NCI-H446 treated with DMSO at 0.1 percent for 48 hours (cell line): ENCODE results near the gene SUPT3H.
"Not testable (repeated sequence)": the region's sequence is repeated elsewhere in the genome, so short reads cannot be mapped to it uniquely, and the experiment has no call there.

Experiments used
- DNase-seq: peaks from one replicate; lab custom pipeline; 2025; lab: John Stamatoyannopoulos, UW

Gene SUPT3H

GRCh38 chr6:44896701-44897100 is 481.0 kb downstream of the SUPT3H start:
- no peak for DNase-seq

GRCh38 chr6:44892579-44892978 is 485.2 kb downstream of the SUPT3H start:
- no peak for DNase-seq

- not testable (repeated sequence) for DNase-seq
Measured at GRCh38 chr6:44879071-44879470, 498.7 kb downstream of the SUPT3H start.

GRCh38 chr6:44876638-44877037 is 501.1 kb downstream of the SUPT3H start:
- not testable (repeated sequence) for DNase-seq

GRCh38 chr6:44869321-44869897 is 508.3 kb downstream of the SUPT3H start:
- no peak for DNase-seq

GRCh38 chr6:44868910-44869309 is 508.8 kb downstream of the SUPT3H start:
- no peak for DNase-seq

- no peak for DNase-seq
Measured at GRCh38 chr6:44868335-44868668, 509.4 kb downstream of the SUPT3H start.

- DNase-seq = no peak
Measured at GRCh38 chr6:44867571-44868334, 510.0 kb downstream of the SUPT3H start.

- DNase-seq = not testable (repeated sequence)
Measured at GRCh38 chr6:44865184-44865583, 512.5 kb downstream of the SUPT3H start.

GRCh38 chr6:44859901-44860410 is 517.8 kb downstream of the SUPT3H start:
- no peak for DNase-seq

- DNase-seq = no peak
Measured at GRCh38 chr6:44858998-44859397, 518.7 kb downstream of the SUPT3H start.

GRCh38 chr6:44856479-44856878 is 521.3 kb downstream of the SUPT3H start:
- no peak for DNase-seq

GRCh38 chr6:44855562-44856411 is 521.9 kb downstream of the SUPT3H start:
- no peak for DNase-seq

- DNase-seq = no peak
Measured at GRCh38 chr6:44854712-44855443, 522.9 kb downstream of the SUPT3H start.

GRCh38 chr6:44851176-44851575 is 526.6 kb downstream of the SUPT3H start:
- no peak for DNase-seq

GRCh38 chr6:44850312-44850711 is 527.4 kb downstream of the SUPT3H start:
- no peak for DNase-seq

GRCh38 chr6:44849806-44850205 is 527.9 kb downstream of the SUPT3H start:
- no peak for DNase-seq

GRCh38 chr6:44843734-44844133 is 534.0 kb downstream of the SUPT3H start:
- no peak for DNase-seq

GRCh38 chr6:44842616-44843015 is 535.1 kb downstream of the SUPT3H start:
- no peak for DNase-seq

- no peak for DNase-seq
Measured at GRCh38 chr6:44841829-44842228, 535.9 kb downstream of the SUPT3H start.

- no peak for DNase-seq
Measured at GRCh38 chr6:44837741-44838140, 540.0 kb downstream of the SUPT3H start.

- DNase-seq = no peak
Measured at GRCh38 chr6:44837255-44837654, 540.5 kb downstream of the SUPT3H start.
